Thyroid gland (tissue), 4 donors: ENCODE data around the gene TMEM132D.

ENCODE experiments used
- POLR2A ChIP-seq, 2 donors: fragments of 450-650 bp; IDR thresholded peaks; one replicate each; pipeline ENCODE4 v1.6.1; 2017; ENCODE audit warnings: antibody characterized with exemption in 2 of 2, mild to moderate bottlenecking in 2 of 2, moderate library complexity in 1 of 2
- TF ChIP-seq, protein P1 (sequence below), 6 experiments: fragments of 200-600 bp in 3 of 6; fragments of 450-650 bp in 3 of 6; sonication (generic) in 3 of 6; IDR thresholded peaks; one replicate each; pipeline ENCODE4 v1.5.1; 2016 to 2019; ENCODE audit warnings: antibody characterized with exemption in 6 of 6, mild to moderate bottlenecking in 2 of 6, inconsistent platforms in 1 of 6, moderate library complexity in 1 of 6

DNA sequence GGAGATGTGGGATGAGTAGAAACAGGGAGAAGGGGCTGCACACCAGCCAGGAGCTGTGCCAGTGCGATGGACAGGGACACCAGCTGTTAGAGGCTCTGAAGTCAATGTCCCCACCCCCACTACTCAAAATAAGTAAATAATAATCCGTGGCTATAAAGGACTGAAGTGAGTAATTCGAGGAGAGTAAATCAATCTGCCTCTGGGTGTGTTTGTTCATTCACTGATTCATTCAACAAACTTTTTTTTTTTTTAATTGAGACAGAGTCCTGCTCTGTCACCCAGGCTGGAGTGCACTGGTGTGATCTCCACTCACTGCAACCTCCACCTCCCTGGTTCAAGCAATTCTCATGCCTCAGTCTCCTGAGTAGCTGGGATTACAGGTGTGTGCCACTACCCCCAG lies 363.6 kb downstream of the TMEM132D start:
- TF ChIP-seq, protein P1, sequence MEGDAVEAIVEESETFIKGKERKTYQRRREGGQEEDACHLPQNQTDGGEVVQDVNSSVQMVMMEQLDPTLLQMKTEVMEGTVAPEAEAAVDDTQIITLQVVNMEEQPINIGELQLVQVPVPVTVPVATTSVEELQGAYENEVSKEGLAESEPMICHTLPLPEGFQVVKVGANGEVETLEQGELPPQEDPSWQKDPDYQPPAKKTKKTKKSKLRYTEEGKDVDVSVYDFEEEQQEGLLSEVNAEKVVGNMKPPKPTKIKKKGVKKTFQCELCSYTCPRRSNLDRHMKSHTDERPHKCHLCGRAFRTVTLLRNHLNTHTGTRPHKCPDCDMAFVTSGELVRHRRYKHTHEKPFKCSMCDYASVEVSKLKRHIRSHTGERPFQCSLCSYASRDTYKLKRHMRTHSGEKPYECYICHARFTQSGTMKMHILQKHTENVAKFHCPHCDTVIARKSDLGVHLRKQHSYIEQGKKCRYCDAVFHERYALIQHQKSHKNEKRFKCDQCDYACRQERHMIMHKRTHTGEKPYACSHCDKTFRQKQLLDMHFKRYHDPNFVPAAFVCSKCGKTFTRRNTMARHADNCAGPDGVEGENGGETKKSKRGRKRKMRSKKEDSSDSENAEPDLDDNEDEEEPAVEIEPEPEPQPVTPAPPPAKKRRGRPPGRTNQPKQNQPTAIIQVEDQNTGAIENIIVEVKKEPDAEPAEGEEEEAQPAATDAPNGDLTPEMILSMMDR (IDR thresholded peaks at IDR 0.05), result no peak
- TF ChIP-seq POLR2A (IDR thresholded peaks at IDR 0.05), result no peak
